A673 (cell line): Measurements from ENCODE around the gene NPPB. TPM values are rescaled to one million over a fixed set of nuclear protein-coding genes. Genes with fewer than 3 reads are reported as not detected.

ENCODE experiments used
- BruUV-seq: library from RNA; stranded (reverse); fragments of 400-500 nt; replicated peaks from 2 replicates; lab custom pipeline; 2021; lab: Mats Ljungman, UMichigan
- CTCF ChIA-PET: fragments of 300-600 bp; sonication (Branson Sonifier 250); formaldehyde crosslinking; loops from one replicate; lab custom pipeline; 2022; ENCODE audit warnings: antibody characterized with exemption; lab: Charles Lee
- POLR2A ChIA-PET: fragments of 300-600 bp; sonication (Branson Sonifier 250); formaldehyde crosslinking; loops from one replicate; lab custom pipeline; 2022; ENCODE audit warnings: antibody characterized with exemption; ENCODE audit not compliant: low non-redundant PET; lab: Charles Lee
- DNase-seq: peaks from one replicate; pipeline ENCODE4 v3.0.0-alpha.2; 2015; ENCODE audit warnings: low spot score
- H3K27ac ChIP-seq: fragments of 200-600 bp; sonication (generic); 2 replicates; pipeline ENCODE4 v1.5.1; 2016; ENCODE audit warnings: mixed run types, low read depth, mild to moderate bottlenecking, mixed read lengths, antibody characterized with exemption, low read length; ENCODE audit not compliant: poor library complexity, severe bottlenecking
- H3K27me3 ChIP-seq: fragments of 200-600 bp; sonication (generic); replicated peaks from 2 replicates; pipeline ENCODE4 v1.6.1; 2017; ENCODE audit warnings: mixed run types, low read depth, mild to moderate bottlenecking, mixed read lengths, antibody characterized with exemption, low read length; ENCODE audit not compliant: insufficient read depth, poor library complexity
- H3K36me3 ChIP-seq: fragments of 200-600 bp; sonication (generic); 2 replicates; pipeline ENCODE4 v1.6.1; 2016; ENCODE audit warnings: mixed run types, mild to moderate bottlenecking, mixed read lengths, antibody characterized with exemption, low read length; ENCODE audit not compliant: insufficient read depth, poor library complexity, severe bottlenecking
- H3K4me1 ChIP-seq: fragments of 200-600 bp; sonication (generic); 2 replicates; pipeline ENCODE4 v1.6.1; 2017; ENCODE audit warnings: mixed run types, mild to moderate bottlenecking, mixed read lengths, antibody characterized with exemption, low read length; ENCODE audit not compliant: insufficient read depth, poor library complexity, severe bottlenecking
- H3K4me3 ChIP-seq: fragments of 200-600 bp; sonication (generic); 2 replicates; pipeline ENCODE4 v1.5.1; 2016; ENCODE audit warnings: low read depth, mixed run types, mild to moderate bottlenecking, mixed read lengths, low read length; ENCODE audit not compliant: poor library complexity, severe bottlenecking
- H3K9me3 ChIP-seq: fragments of 200-600 bp; sonication (generic); 2 replicates; pipeline ENCODE4 v1.6.1; 2016; ENCODE audit warnings: mixed run types, low read depth, mild to moderate bottlenecking, mixed read lengths, antibody characterized with exemption, low read length; ENCODE audit not compliant: poor library complexity, severe bottlenecking
- CTCF ChIP-seq: fragments of 300-800, 200-600 bp; sonication (generic); conservative IDR thresholded peaks from 2 replicates; pipeline ENCODE4 v1.5.1; 2017; ENCODE audit warnings: low read depth, mild to moderate bottlenecking, antibody characterized with exemption, low read length, moderate library complexity, mixed read lengths
- EZH2 ChIP-seq: fragments of 200-600 bp; sonication (generic); IDR thresholded peaks from 2 replicates; pipeline ENCODE4 v1.6.1; 2017; ENCODE audit warnings: borderline replicate concordance, low read depth, mild to moderate bottlenecking, mixed read lengths, antibody characterized with exemption, low read length; ENCODE audit not compliant: poor library complexity, severe bottlenecking
- intact Hi-C: fragments of 100-400 bp; cut with micrococcal nuclease; formaldehyde crosslinking; loops from one replicate; pipeline ENCODE4 v1.10.0; 2022; ENCODE audit not compliant: unreplicated experiment
- total RNA-seq: library from RNA; stranded (reverse); gene quantifications from 2 replicates; pipeline ENCODE4 v1.2.3, GENCODE V29; 2021

The NPPB gene
- total RNA-seq, 1 experiment from 2014 or later = not detected

GRCh38 chr1:11860083-11860482 is 1.3 kb upstream of the NPPB start:
- ChIA-PET CTCF (no interaction called here), POLR2A (no interaction called here)
- no TSS peak for BruUV-seq
- intact Hi-C loops = no loop called here
- H3K27ac ChIP-seq = no peak overlapping the region
- H3K9me3 ChIP-seq = no peaks in the 10 kb centered on the region
- H3K4me3 ChIP-seq = no peak overlapping the region
- no peak for DNase-seq
- H3K36me3 ChIP-seq = no peaks in the 10 kb centered on the region
- no peaks in the 10 kb centered on the region for H3K4me1 ChIP-seq
- peaks cover 79% of the 10 kb centered on the region for H3K27me3 ChIP-seq
- TF ChIP-seq CTCF (no peak), EZH2 (no peak)

- POLR2A ChIA-PET = no interaction called here
- no TSS peak for BruUV-seq
- Histone ChIP-seq H3K4me1 (no peaks in the 10 kb centered on the region), H3K27ac (no peak overlapping the region), H3K4me3 (no peak overlapping the region), H3K36me3 (no peaks in the 10 kb centered on the region), H3K9me3 (no peaks in the 10 kb centered on the region), H3K27me3 (peaks cover 74% of the 10 kb centered on the region)
- CTCF ChIA-PET = no interaction called here
- TF ChIP-seq CTCF (peak; percentile 27), EZH2 (no peak)
- intact Hi-C loops = loop anchor here (5.0 kb wide), 1 partner anchor 33 kb away; no protein-coding TSS in a partner anchor
- DNase-seq = peak; percentile 75
These were observed 475 bp upstream of the NPPB start for GRCh38 chr1:11858968-11859871.

GRCh38 chr1:11858158-11858557 is 587 bp downstream of the NPPB start:
- Histone ChIP-seq H3K27me3 (peaks cover 65% of the 10 kb centered on the region), H3K36me3 (no peaks in the 10 kb centered on the region), H3K4me1 (no peaks in the 10 kb centered on the region), H3K27ac (no peak overlapping the region), H3K4me3 (no peak overlapping the region), H3K9me3 (no peaks in the 10 kb centered on the region)
- no TSS peak for BruUV-seq
- intact Hi-C loops = loop anchor here (5.0 kb wide), 1 partner anchor 34 kb away; no protein-coding TSS in a partner anchor
- TF ChIP-seq EZH2 (no peak), CTCF (no peak)
- CTCF ChIA-PET = no interaction called here
- DNase-seq = no peak
- POLR2A ChIA-PET = no interaction called here
